BE2C (cell line): ENCODE results near the gene GTF2A1L.

Source experiments
- DNase-seq: peaks from one replicate; pipeline ENCODE4 v3.0.0-alpha.2; 2020
- H3K27me3 ChIP-seq: fragments of 250-450 bp; sonication (Bioruptor Pico); 2 replicates; pipeline ENCODE4 v1.5.1; 2020; ENCODE audit warnings: mild to moderate bottlenecking
- H3K36me3 ChIP-seq: fragments of 250-450 bp; sonication (Bioruptor Pico); 2 replicates; pipeline ENCODE4 v1.5.1; 2020; ENCODE audit warnings: mild to moderate bottlenecking
- H3K4me1 ChIP-seq: fragments of 250-450 bp; sonication (Bioruptor Pico); 2 replicates; pipeline ENCODE4 v1.5.1; 2020
- H3K4me3 ChIP-seq: 2 replicates; pipeline ENCODE4 v1.5.1; 2011; ENCODE audit warnings: low read depth, low read length
- H3K9me3 ChIP-seq: fragments of 250-450 bp; sonication (Bioruptor Pico); 2 replicates; pipeline ENCODE4 v1.5.1; 2020
- CTCF ChIP-seq: IDR thresholded peaks from 2 replicates; pipeline ENCODE4 v1.5.1; 2012; ENCODE audit warnings: mild to moderate bottlenecking, low read depth, low read length

Gene GTF2A1L

GRCh38 chr2:48719480-48720177 is 102.0 kb downstream of the GTF2A1L start:
- Histone ChIP-seq H3K9me3 (no peaks in the 10 kb centered on the region), H3K4me3 (no peak overlapping the region), H3K27me3 (no peaks in the 10 kb centered on the region), H3K36me3 (no peaks in the 10 kb centered on the region), H3K4me1 (no peaks in the 10 kb centered on the region)
- no peak for TF ChIP-seq CTCF
- no peak for DNase-seq

GRCh38 chr2:48721158-48721557 is 103.5 kb downstream of the GTF2A1L start:
- no peaks in the 10 kb centered on the region for H3K9me3 ChIP-seq
- DNase-seq: no peak
- no peak for TF ChIP-seq CTCF
- no peaks in the 10 kb centered on the region for H3K27me3 ChIP-seq
- no peaks in the 10 kb centered on the region for H3K4me1 ChIP-seq
- no peaks in the 10 kb centered on the region for H3K36me3 ChIP-seq
- no peak overlapping the region for H3K4me3 ChIP-seq

DNA sequence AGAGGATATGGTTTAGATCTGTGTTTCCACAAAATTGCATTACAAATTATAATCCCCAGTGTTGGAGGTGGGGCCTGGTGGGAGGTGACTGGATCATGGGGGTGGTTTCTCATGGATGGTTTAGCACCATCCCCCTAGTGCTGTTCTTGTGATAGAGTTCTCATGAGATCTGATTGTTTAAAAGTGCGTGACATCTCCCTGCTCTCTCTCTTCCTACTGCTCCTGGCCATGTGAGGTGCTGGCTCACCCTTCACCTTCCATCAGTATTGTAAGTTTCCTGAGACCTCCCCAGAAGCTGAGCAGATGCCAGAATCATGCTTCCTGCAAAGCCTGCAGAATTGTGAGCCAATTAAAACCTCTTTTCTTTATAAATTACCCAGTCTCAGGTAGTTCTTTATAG is 104.7 kb downstream of the GTF2A1L start:
- DNase-seq: no peak
- TF ChIP-seq CTCF: no peak

GRCh38 chr2:48723129-48723528 is 105.5 kb downstream of the GTF2A1L start:
- no peak for DNase-seq
- H3K4me3 ChIP-seq: no peak overlapping the region
- no peaks in the 10 kb centered on the region for H3K27me3 ChIP-seq
- H3K4me1 ChIP-seq: no peaks in the 10 kb centered on the region
- no peaks in the 10 kb centered on the region for H3K9me3 ChIP-seq
- no peaks in the 10 kb centered on the region for H3K36me3 ChIP-seq
- no peak for TF ChIP-seq CTCF

More for the DNA sequence above, 104.7 kb downstream of the GTF2A1L start:
- H3K36me3 ChIP-seq: no peaks in the 10 kb centered on the region
- no peaks in the 10 kb centered on the region for H3K9me3 ChIP-seq
- H3K27me3 ChIP-seq: no peaks in the 10 kb centered on the region
- no peak overlapping the region for H3K4me3 ChIP-seq
- no peaks in the 10 kb centered on the region for H3K4me1 ChIP-seq

DNA sequence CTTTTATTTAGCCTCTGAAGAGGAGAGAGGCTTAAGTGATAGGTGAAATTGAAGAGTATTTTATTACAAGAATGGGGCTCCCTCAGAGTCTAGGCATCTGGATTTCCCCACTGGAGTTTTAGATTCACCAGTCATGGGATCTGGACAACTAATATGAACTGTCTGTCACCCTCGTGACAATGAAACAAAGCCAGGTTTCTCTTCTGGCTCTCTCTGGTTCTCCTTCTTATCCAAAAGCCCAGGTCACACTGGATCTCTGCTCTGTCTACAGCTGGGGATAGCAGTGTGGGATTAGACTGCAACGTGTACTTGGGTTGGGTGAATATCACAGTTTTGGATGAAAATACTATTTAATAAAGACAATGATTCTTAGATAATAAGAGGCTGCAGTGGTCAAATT is 106.6 kb downstream of the GTF2A1L start:
- no peaks in the 10 kb centered on the region for H3K9me3 ChIP-seq
- DNase-seq: no peak
- H3K36me3 ChIP-seq: no peaks in the 10 kb centered on the region
- no peaks in the 10 kb centered on the region for H3K4me1 ChIP-seq
- H3K4me3 ChIP-seq: no peak overlapping the region
- H3K27me3 ChIP-seq: no peaks in the 10 kb centered on the region
- TF ChIP-seq CTCF: no peak

- Histone ChIP-seq H3K4me1 (no peaks in the 10 kb centered on the region), H3K9me3 (no peaks in the 10 kb centered on the region), H3K4me3 (no peak overlapping the region), H3K36me3 (no peaks in the 10 kb centered on the region), H3K27me3 (no peaks in the 10 kb centered on the region)
- TF ChIP-seq CTCF: no peak
- DNase-seq: no peak
These were observed 108.2 kb downstream of the GTF2A1L start for GRCh38 chr2:48725696-48726494.
